ENCODE data around the gene FN3K.

- TF ChIP-seq CTCF (IDR thresholded peaks at IDR 0.05; ENCODE audit: insufficient read depth, low read length, poor library complexity, severe bottlenecking) (no peak), EZH2phosphoT487 (conservative IDR thresholded peaks at IDR 0.05; ENCODE audit: low read length) (no peak)
Observed at GRCh38 chr17:82722341-82723013, 12.9 kb upstream of the FN3K start.
